Parathyroid adenoma (tissue), 2 donors: Measurements from ENCODE around the gene SGCG.
"Not testable (repeated sequence)": the region's sequence is repeated elsewhere in the genome, so short reads cannot be mapped to it uniquely, and the experiment has no call there.

Source experiments
- H2AFZ ChIP-seq: fragments of 300-600 bp; sonication (generic); one replicate; pipeline ENCODE4 v1.7.0; 2017; ENCODE audit warnings: antibody characterized with exemption, mild to moderate bottlenecking
- H3K27ac ChIP-seq: fragments of 300-600 bp; sonication (generic); one replicate; pipeline ENCODE4 v1.7.0; 2017
- H3K27me3 ChIP-seq: fragments of 300-600 bp; sonication (generic); one replicate; pipeline ENCODE4 v1.7.0; 2017; ENCODE audit warnings: low read length; ENCODE audit not compliant: control insufficient read depth, insufficient read depth
- H3K36me3 ChIP-seq: fragments of 300-600 bp; sonication (generic); one replicate; pipeline ENCODE4 v1.7.0; 2017; ENCODE audit warnings: low read length; ENCODE audit not compliant: control insufficient read depth, insufficient read depth
- H3K4me1 ChIP-seq: fragments of 300-600 bp; sonication (generic); one replicate; pipeline ENCODE4 v1.7.0; 2017; ENCODE audit warnings: control low read depth
- H3K4me2 ChIP-seq: fragments of 300-600 bp; sonication (generic); one replicate; pipeline ENCODE4 v1.7.0; 2017; ENCODE audit warnings: low read length
- H3K4me3 ChIP-seq: fragments of 300-600 bp; sonication (generic); one replicate; pipeline ENCODE4 v1.7.0; 2017; ENCODE audit warnings: low read depth, low read length
- H3K79me2 ChIP-seq: fragments of 300-600 bp; sonication (generic); one replicate; pipeline ENCODE4 v1.7.0; 2017; ENCODE audit warnings: control low read depth
- H3K9ac ChIP-seq: fragments of 300-600 bp; sonication (generic); one replicate; pipeline ENCODE4 v1.7.0; 2017; ENCODE audit warnings: mild to moderate bottlenecking
- H3K9me3 ChIP-seq: fragments of 300-600 bp; sonication (generic); one replicate; pipeline ENCODE4 v1.7.0; 2017; ENCODE audit warnings: low read length; ENCODE audit not compliant: control insufficient read depth
- CTCF ChIP-seq: fragments of 300-600 bp; sonication (generic); IDR thresholded peaks from one replicate; pipeline ENCODE4 v1.7.0; 2017; ENCODE audit warnings: antibody characterized with exemption, mild to moderate bottlenecking
- donor health status: primary hyperparathyroidism.

SGCG gene

GRCh38 chr13:23288995-23289394 is 108.2 kb downstream of the SGCG start:
- TF ChIP-seq CTCF: no peak
- no peak overlapping the region for H3K27ac ChIP-seq
- H3K79me2 ChIP-seq: no peaks in the 10 kb centered on the region
- no peaks in the 10 kb centered on the region for H3K36me3 ChIP-seq
- no peaks in the 10 kb centered on the region for H3K9me3 ChIP-seq
- H3K4me3 ChIP-seq: no peak overlapping the region
- no peaks in the 10 kb centered on the region for H3K4me1 ChIP-seq
- no peaks in the 10 kb centered on the region for H3K27me3 ChIP-seq
- H3K9ac ChIP-seq: no peak overlapping the region
- no peak overlapping the region for H2AFZ ChIP-seq
- H3K4me2 ChIP-seq: no peak overlapping the region

GRCh38 chr13:23289917-23290357 is 109.2 kb downstream of the SGCG start:
- Histone ChIP-seq H3K4me3 (no peak overlapping the region), H3K27ac (no peak overlapping the region), H3K79me2 (no peaks in the 10 kb centered on the region), H3K27me3 (no peaks in the 10 kb centered on the region), H3K4me1 (no peaks in the 10 kb centered on the region), H3K9ac (no peak overlapping the region), H3K9me3 (no peaks in the 10 kb centered on the region), H3K4me2 (no peak overlapping the region), H2AFZ (no peak overlapping the region), H3K36me3 (no peaks in the 10 kb centered on the region)
- TF ChIP-seq CTCF: no peak

- TF ChIP-seq CTCF: no peak
- Histone ChIP-seq H3K4me2 (no peak overlapping the region), H3K27me3 (no peaks in the 10 kb centered on the region), H3K9me3 (no peaks in the 10 kb centered on the region), H3K27ac (no peak overlapping the region), H3K79me2 (no peaks in the 10 kb centered on the region), H3K4me3 (no peak overlapping the region), H2AFZ (no peak overlapping the region), H3K9ac (no peak overlapping the region), H3K36me3 (no peaks in the 10 kb centered on the region), H3K4me1 (no peaks in the 10 kb centered on the region)
Measured at GRCh38 chr13:23292586-23292985, 111.8 kb downstream of the SGCG start.

GRCh38 chr13:23314837-23315236 is 134.1 kb downstream of the SGCG start:
- H3K9me3 ChIP-seq, H3K4me3 ChIP-seq, H2AFZ ChIP-seq: not testable (repeated sequence)

GRCh38 chr13:23319883-23320224 is 139.1 kb downstream of the SGCG start:
- no peak for TF ChIP-seq CTCF
- Histone ChIP-seq H3K9me3 (no peaks in the 10 kb centered on the region), H2AFZ (no peak overlapping the region), H3K27me3 (no peaks in the 10 kb centered on the region), H3K4me3 (no peak overlapping the region), H3K4me1 (peaks cover 2% of the 10 kb centered on the region), H3K36me3 (no peaks in the 10 kb centered on the region), H3K4me2 (no peak overlapping the region), H3K27ac (no peak overlapping the region), H3K79me2 (no peaks in the 10 kb centered on the region), H3K9ac (no peak overlapping the region)

More at GRCh38 chr13:23314837-23315236, 134.1 kb downstream of the SGCG start:
- H3K4me1 ChIP-seq, H3K79me2 ChIP-seq, H3K4me2 ChIP-seq, H3K27me3 ChIP-seq, H3K27ac ChIP-seq, H3K9ac ChIP-seq, H3K36me3 ChIP-seq: not testable (repeated sequence)
